GM10266 (cell line): ENCODE measurements around the gene FBXL2.

ENCODE experiments used
- DNase-seq: peaks from one replicate; pipeline ENCODE4 v3.0.0; 2012; ENCODE audit errors: extremely low spot score
- CTCF ChIP-seq: IDR thresholded peaks from 2 replicates; pipeline ENCODE4 v1.5.1; 2012; ENCODE audit warnings: mild to moderate bottlenecking, low read depth; ENCODE audit not compliant: control insufficient read depth, insufficient read depth; ENCODE audit errors: missing control alignments

FBXL2 gene

GRCh38 chr3:33364531-33365128 lies 87.4 kb downstream of the FBXL2 start:
- no peak for TF ChIP-seq CTCF
- DNase-seq: no peak

- DNase-seq: peak; percentile 51
- peak; percentile 92 for TF ChIP-seq CTCF
These were observed 95.2 kb downstream of the FBXL2 start for GRCh38 chr3:33372218-33373081.

- DNase-seq: no peak
- TF ChIP-seq CTCF: no peak
These were observed 95.8 kb downstream of the FBXL2 start for GRCh38 chr3:33373082-33373437.

- no peak for DNase-seq
- TF ChIP-seq CTCF: peak; percentile 38
These were observed 100.2 kb downstream of the FBXL2 start for GRCh38 chr3:33377489-33377888.

- no peak for DNase-seq
- TF ChIP-seq CTCF: no peak
These were observed 100.7 kb downstream of the FBXL2 start for GRCh38 chr3:33377931-33378330.

GRCh38 chr3:33380653-33381052 lies 103.4 kb downstream of the FBXL2 start:
- TF ChIP-seq CTCF: no peak
- DNase-seq: no peak

- no peak for TF ChIP-seq CTCF
- DNase-seq: no peak
These were observed 106.7 kb downstream of the FBXL2 start for GRCh38 chr3:33383951-33384350.
